SH-SY5Y (cell line): ENCODE data around the gene CYP1B1.

Experiments
- GATA2 ChIP-seq: IDR thresholded peaks from 2 replicates; pipeline ENCODE4 v1.6.1; 2011; ENCODE audit warnings: mild to moderate bottlenecking, low read depth, low read length
- GATA3 ChIP-seq: IDR thresholded peaks from 2 replicates; pipeline ENCODE4 v1.6.1; 2011; ENCODE audit warnings: low read depth, mild to moderate bottlenecking, low read length, moderate library complexity

The CYP1B1 gene

GRCh38 chr2:38107738-38108410 is 31.9 kb upstream of the CYP1B1 start:
- TF ChIP-seq GATA3 (no peak), GATA2 (peak; percentile 59)

- TF ChIP-seq GATA2 (no peak), GATA3 (no peak)
Measured at GRCh38 chr2:38106405-38107094, 30.6 kb upstream of the CYP1B1 start.

GRCh38 chr2:38105922-38106321 is 30.0 kb upstream of the CYP1B1 start:
- TF ChIP-seq GATA3 (no peak), GATA2 (peak; percentile 67)

GRCh38 chr2:38104598-38104997 is 28.6 kb upstream of the CYP1B1 start:
- TF ChIP-seq GATA2 (no peak), GATA3 (no peak)

- TF ChIP-seq GATA2 (no peak), GATA3 (no peak)
Measured at GRCh38 chr2:38100328-38100727, 24.4 kb upstream of the CYP1B1 start.

GRCh38 chr2:38099099-38100028 is 23.4 kb upstream of the CYP1B1 start:
- no peak for TF ChIP-seq GATA3

GRCh38 chr2:38098421-38099098 is 22.6 kb upstream of the CYP1B1 start:
- TF ChIP-seq GATA2 (no peak), GATA3 (no peak)

- TF ChIP-seq GATA2 (no peak), GATA3 (no peak)
Measured at GRCh38 chr2:38097988-38098385, 22.0 kb upstream of the CYP1B1 start.

GRCh38 chr2:38097258-38097987 is 21.5 kb upstream of the CYP1B1 start:
- TF ChIP-seq GATA3 (no peak), GATA2 (no peak)

- TF ChIP-seq GATA2 = no peak
- no peak for TF ChIP-seq GATA3
Measured at GRCh38 chr2:38095996-38096861, 20.3 kb upstream of the CYP1B1 start.

- TF ChIP-seq GATA3 (no peak), GATA2 (peak; percentile 35; the same call in 1 of the 2 replicates)
Measured at GRCh38 chr2:38095079-38095995, 19.4 kb upstream of the CYP1B1 start.
